GM19193 (cell line): ENCODE measurements around the gene OR2L5.

Source experiments
- POLR2A ChIP-seq: IDR thresholded peaks from 4 replicates; pipeline ENCODE4 v1.6.1; 2011; ENCODE audit not compliant: insufficient read depth, insufficient read length; ENCODE audit errors: extremely low read depth

Gene OR2L5

GRCh38 chr1:248013229-248013710 lies at the start of gene OR2L5:
TSS of gene OR2L5 (plus strand) at chr1:248013660. CDS start at chr1:248021948, 8,288 bp downstream.
- TF ChIP-seq POLR2A: no peak

- TF ChIP-seq POLR2A: no peak
Observed at GRCh38 chr1:247964933-247965332, 48.5 kb upstream of the OR2L5 start, which contains the start of gene OR2AK2. TSS of gene OR2AK2 (plus strand) at chr1:247965233. CDS start at chr1:247965377, 144 bp downstream.

- TF ChIP-seq POLR2A: no peak
Observed at GRCh38 chr1:247966532-247967204, 46.8 kb upstream of the OR2L5 start.

GRCh38 chr1:247992986-247993385 lies 20.5 kb upstream of the OR2L5 start:
- no peak for TF ChIP-seq POLR2A

GRCh38 chr1:247998811-247999210 lies 14.6 kb upstream of the OR2L5 start:
- no peak for TF ChIP-seq POLR2A

- no peak for TF ChIP-seq POLR2A
Observed at GRCh38 chr1:248000169-248000568, 13.3 kb upstream of the OR2L5 start.

GRCh38 chr1:248007778-248008177 lies 5.7 kb upstream of the OR2L5 start:
- TF ChIP-seq POLR2A: no peak

GRCh38 chr1:248009681-248010080 lies 3.8 kb upstream of the OR2L5 start:
- no peak for TF ChIP-seq POLR2A

- TF ChIP-seq POLR2A: no peak
Observed at GRCh38 chr1:248015803-248016202, 2.3 kb downstream of the OR2L5 start.

GRCh38 chr1:248029770-248030169 lies 16.3 kb downstream of the OR2L5 start, which contains the start of gene OR2L2:
TSS of gene OR2L2 (plus strand) at chr1:248030070. CDS start at chr1:248038268, 8,198 bp downstream.
- no peak for TF ChIP-seq POLR2A

- no peak for TF ChIP-seq POLR2A
Observed at GRCh38 chr1:248045209-248045608, 31.7 kb downstream of the OR2L5 start.

GRCh38 chr1:248046536-248046935 lies 33.1 kb downstream of the OR2L5 start, which contains the start of gene OR2L3:
TSS of gene OR2L3 (plus strand) at chr1:248046836. CDS start at chr1:248060682, 13,846 bp downstream.
- no peak for TF ChIP-seq POLR2A

- TF ChIP-seq POLR2A: no peak
Observed at GRCh38 chr1:248047008-248047407, 33.5 kb downstream of the OR2L5 start.

- TF ChIP-seq POLR2A: no peak
Observed at GRCh38 chr1:248054671-248055070, 41.2 kb downstream of the OR2L5 start.

GRCh38 chr1:248055261-248055660 lies 41.8 kb downstream of the OR2L5 start:
- no peak for TF ChIP-seq POLR2A

GRCh38 chr1:248065071-248065470 lies 51.6 kb downstream of the OR2L5 start:
- TF ChIP-seq POLR2A: no peak
